NCI-H2081 treated with DMSO at 0.1 percent for 48 hours (cell line): ENCODE measurements around the gene B3GAT1.

Source experiments
- DNase-seq: peaks from one replicate; lab custom pipeline; 2025; lab: John Stamatoyannopoulos, UW

Gene B3GAT1

GRCh38 chr11:134441281-134441680 lies 29.2 kb upstream of the B3GAT1 start:
- DNase-seq: no peak

GRCh38 chr11:134440851-134441250 lies 28.8 kb upstream of the B3GAT1 start:
- no peak for DNase-seq

DNA sequence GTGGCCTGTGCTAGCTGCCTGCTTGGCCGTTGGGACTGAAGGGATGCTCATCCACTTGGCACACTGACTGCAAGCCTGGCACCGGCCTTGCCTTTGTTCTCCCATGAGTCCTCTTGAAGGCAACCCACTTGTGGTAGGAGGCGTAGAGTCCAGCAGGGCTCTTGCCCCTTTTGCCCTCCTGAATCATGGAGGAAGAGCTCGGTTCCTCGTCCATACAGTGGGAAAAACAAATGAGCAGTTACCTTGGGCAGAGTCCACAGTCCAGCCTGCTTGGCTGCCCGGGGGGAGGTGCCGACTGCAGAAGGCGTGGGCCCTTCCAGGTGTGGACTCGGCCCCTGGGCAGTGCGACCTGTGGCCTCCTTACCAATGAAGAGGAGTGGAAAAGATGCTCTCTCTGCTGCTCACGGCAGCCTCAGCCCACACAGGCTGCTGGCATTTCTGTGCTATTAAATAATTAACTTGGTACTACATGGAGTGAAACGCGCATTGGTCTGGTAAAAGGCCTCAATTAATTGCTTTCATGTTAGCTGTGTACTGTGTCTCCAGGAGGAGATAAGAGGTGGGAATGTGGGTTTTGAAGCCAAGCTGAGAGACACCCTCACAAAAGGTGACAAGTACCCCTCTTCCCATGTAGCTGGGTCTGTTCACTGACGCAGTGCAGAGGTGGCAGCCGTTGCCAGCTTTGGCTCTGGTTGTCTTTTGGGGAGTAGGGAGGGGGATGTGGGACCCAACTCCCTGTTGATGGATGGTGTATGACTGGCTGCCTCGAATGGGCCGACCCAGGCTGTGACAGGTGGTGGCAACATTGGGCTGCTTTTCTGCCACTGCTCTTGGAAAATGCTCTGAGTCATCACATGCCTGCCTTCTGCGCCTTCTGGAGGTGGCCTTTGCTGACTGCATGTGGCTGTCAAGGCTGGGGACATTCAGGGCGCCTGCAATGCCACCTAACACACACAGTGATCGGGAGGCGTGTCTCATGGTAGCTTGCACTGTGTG lies 26.8 kb upstream of the B3GAT1 start:
- DNase-seq: no peak

DNA sequence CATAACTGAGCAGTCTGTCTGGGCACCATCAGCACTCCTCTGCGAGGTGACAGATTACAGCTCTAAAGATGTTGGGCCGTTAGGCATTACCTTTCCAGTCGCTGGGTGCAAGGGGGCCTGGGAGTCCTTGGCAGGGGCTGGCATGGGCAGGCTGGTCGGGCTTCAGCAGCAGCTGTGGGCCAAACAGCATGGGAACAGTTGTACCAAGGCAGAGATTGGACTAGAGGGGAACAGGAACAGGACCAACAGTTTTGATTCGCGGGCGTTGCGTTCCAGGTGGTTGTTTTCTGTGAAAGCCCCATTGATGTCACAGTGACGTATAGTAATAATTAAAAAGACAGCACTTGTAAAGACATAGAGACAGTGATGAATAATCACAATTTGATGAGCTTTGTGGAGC lies 25.8 kb upstream of the B3GAT1 start:
- DNase-seq: no peak

GRCh38 chr11:134436781-134437180 lies 24.7 kb upstream of the B3GAT1 start:
- no peak for DNase-seq

- no peak for DNase-seq
Measured at GRCh38 chr11:134433806-134434205, 21.8 kb upstream of the B3GAT1 start.

GRCh38 chr11:134433251-134433650 lies 21.2 kb upstream of the B3GAT1 start:
- DNase-seq: no peak

DNA sequence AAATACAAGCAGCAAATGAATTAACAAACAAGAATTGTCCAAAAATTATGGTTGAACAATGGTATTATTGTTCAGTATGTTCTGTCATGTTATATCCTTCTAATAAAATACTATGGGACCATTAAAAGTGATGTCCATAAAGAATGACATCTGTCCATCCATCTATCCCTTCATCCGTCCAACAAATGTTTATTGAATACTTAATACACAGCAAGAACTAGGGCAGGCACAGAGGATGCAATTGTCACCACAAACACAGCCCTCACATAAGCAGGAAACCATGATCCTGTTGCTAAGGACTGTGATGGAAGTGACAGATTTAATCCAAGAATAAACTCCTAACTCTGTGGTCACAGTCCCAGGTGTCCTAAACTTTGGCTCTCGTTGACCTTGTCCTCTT lies 20.7 kb upstream of the B3GAT1 start:
- DNase-seq: no peak

DNA sequence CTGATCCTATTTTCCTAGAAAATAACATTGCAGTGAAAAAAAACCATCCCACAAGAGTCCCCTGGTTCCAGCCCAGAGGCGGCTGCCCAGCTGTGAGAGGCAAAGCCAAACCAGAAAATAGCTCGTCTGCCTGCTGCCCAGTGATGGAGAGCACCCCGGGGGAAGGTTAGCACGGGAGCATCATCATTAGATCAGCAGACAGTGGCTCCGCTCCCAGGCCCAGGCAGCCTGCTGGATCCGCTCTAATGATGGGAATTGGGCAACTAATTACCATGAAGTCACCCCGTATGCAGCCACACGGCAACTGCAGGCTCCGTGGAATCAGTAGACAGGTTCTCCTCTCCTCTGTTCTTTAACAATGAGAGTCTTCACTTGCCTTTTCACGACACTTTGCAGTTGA lies 17.1 kb upstream of the B3GAT1 start:
- no peak for DNase-seq

DNA sequence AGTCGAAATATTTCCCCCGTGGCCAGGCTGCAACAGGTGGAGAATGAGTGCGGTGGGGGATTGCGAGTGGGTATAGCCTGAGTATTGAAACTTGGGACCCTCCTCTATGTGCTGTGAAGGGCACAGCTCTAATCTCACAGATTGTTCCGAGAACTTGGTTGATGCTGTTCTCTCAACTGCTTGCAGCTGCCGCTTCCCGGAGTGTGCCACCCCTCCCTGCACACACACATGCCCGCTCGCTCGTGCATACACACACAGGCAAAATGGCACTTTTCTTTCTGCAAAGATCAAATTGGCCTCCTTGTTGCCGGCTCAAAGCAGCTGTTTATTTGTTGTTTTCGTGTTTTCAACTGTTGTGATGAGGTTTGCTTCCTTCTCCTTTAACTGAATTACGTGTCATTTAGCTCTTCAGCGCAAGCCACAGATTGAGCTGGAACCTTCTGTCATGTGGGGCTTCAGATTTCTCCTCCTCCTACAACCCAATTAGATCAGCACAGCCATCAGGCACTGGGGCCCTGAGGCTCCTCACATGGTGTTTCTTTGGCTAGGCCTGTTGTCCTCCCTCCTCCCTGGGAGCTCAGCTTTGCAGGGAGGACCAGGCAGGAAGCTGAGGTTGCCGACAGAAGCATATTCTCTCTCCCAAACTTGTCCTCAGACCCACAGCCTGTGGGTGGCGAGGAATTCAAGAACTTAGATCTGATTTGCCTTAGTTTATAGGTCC lies 13.9 kb upstream of the B3GAT1 start:
- no peak for DNase-seq

- no peak for DNase-seq
Measured at GRCh38 chr11:134425413-134425812, 13.4 kb upstream of the B3GAT1 start.

DNA sequence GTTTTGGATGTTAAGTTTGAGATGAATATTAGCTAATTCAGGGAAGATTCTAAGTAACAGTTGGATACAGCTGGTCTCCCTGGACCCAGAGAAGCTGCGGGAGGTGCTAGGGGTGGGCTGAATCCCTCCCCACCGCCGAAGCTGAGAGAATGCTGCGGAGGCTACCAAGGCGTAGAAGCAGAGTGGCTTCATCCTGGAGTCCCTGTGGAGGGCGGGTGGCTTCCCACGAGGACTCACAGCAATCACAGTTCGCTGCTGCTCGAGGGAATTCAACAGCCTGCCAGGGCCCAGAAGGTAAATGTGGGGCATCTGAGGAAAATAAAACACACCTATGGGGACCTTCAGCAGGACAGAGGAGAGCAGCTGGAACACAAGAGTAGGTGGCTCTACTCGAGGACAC lies 11.1 kb upstream of the B3GAT1 start:
- no peak for DNase-seq

DNA sequence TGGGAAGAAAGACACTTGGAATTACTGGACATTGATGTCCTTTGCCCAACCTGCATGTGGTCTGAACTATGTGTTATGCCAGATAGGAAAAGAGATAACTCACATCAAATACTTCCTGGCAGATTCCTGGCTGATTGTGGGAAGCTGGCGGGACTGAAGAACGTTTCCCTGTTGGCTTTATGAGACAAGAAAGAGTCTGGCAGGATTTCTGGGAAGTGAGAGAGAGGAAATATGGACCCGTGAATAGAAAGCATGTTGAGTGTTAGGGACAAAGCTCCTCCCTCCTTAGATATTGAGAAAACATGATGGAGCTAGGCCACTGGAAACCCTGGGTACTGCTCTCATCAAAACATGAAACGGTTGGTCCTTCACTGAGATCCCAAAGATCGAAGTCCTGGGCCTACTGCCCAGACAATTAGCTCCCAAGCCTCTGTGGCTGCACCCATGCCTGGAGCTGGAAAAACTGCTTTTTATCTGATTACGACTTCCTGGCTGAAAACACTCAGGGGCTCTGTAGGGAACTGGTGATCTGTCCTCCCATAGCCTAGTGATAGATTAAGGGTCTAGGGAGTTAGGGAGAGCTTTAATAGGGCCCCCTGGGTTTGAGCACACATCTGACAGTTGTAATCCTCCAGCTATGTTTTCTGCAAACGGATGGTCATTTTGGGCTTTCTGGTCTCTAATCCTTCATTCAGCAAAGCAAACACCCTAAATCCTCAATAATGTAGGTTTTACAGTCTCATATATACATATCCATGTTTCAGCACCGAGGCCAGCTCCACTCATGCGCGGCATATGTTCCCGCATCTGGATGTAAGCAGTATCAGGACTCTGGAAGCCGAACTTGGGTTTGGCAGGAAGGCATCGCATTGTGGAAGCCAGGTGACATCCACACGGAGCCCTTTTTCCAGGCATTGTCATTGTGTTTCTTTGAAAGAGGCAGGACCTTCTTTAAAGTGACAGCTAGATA lies 6.1 kb upstream of the B3GAT1 start:
- DNase-seq: no peak

- DNase-seq: no peak
Measured at GRCh38 chr11:134416726-134417125, 4.7 kb upstream of the B3GAT1 start.

DNA sequence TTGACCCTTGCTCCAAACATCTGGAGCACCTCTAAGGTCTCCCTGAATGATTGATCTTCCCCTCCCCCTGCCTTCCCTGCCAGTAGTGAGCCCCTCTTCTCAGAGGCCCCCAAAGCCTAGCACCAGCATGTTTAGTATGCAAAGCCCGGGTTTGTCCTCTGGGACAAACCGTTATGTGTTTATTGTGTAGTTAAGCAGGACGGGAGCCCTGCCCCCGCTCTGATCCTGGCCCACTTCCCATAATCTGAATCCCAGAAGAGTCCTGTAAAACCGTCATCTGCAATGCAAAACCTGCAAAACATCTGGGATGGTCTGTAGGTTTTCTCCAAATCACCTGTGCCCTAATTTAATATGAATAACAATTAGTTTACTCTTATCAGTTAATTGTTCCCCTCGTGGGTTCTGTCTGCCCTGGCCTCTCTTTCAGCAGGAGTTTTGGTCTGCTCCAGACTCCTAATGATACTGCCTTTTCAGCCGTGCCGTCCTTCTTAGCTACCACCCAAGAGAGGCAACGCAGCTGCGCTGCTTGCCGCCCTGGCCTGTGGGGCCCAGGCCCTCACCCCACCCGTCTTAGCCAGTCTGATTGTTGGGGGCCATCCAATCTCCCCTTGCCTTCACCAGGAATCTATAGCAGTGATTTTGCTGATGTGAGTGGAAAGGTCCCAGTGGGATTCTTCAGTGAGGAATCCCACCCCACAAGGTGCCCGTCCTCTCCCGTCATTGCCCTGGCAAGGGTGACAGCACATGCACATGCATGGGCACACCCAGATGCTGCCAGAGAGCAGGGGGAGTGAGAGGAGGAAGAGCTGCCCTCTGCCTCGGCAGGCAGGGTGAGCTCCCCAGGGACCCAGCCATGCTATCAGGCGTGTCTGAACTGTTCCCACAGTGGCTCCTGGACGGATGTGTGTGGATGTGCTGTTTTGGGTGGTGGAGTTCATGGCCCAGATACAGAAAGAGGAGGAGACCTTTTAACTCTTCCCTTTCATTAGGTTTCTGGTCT lies 3.0 kb upstream of the B3GAT1 start:
- DNase-seq: no peak

GRCh38 chr11:134413826-134414731 lies 2.0 kb upstream of the B3GAT1 start:
- no peak for DNase-seq

GRCh38 chr11:134413043-134413825 lies 1.2 kb upstream of the B3GAT1 start:
- DNase-seq: no peak

GRCh38 chr11:134410766-134411165 lies 1.3 kb downstream of the B3GAT1 start:
- no peak for DNase-seq
